ENCODE measurements around the gene ADORA1.
A peak's percentile ranks its signal among the peaks of the same experiment; 100 is the strongest.

ADORA1 gene

GRCh38 chr1:203162403-203162802 is 34.9 kb downstream of the ADORA1 start:
- DNase-seq, result no peak

- DNase-seq, result no peak
Observed at GRCh38 chr1:203163891-203164635, 36.5 kb downstream of the ADORA1 start.

GRCh38 chr1:203165101-203165799 is 37.7 kb downstream of the ADORA1 start:
- no peak for DNase-seq

GRCh38 chr1:203165800-203166161 is 38.3 kb downstream of the ADORA1 start:
- no peak for DNase-seq

- DNase-seq, result no peak
Observed at GRCh38 chr1:203166192-203166940, 38.8 kb downstream of the ADORA1 start.

GRCh38 chr1:203167026-203167912 is 39.7 kb downstream of the ADORA1 start:
- no peak for DNase-seq

- no peak for DNase-seq
Observed at GRCh38 chr1:203167913-203168200, 40.3 kb downstream of the ADORA1 start.

- no peak for DNase-seq
Observed at GRCh38 chr1:203168256-203168786, 40.8 kb downstream of the ADORA1 start.

GRCh38 chr1:203168991-203169390 is 41.5 kb downstream of the ADORA1 start:
- DNase-seq, result no peak

GRCh38 chr1:203169770-203170520 is 42.4 kb downstream of the ADORA1 start:
- no peak for DNase-seq

GRCh38 chr1:203170625-203171330 is 43.3 kb downstream of the ADORA1 start:
- no peak for DNase-seq

- DNase-seq, result no peak
Observed at GRCh38 chr1:203171341-203172183, 44.0 kb downstream of the ADORA1 start.

GRCh38 chr1:203172184-203173010 is 44.9 kb downstream of the ADORA1 start:
- peak in 1 of 2 experiments; percentile 4 for DNase-seq

- no peak for DNase-seq
Observed at GRCh38 chr1:203173011-203173555, 45.6 kb downstream of the ADORA1 start.

- no peak for DNase-seq
Observed at GRCh38 chr1:203173566-203173965, 46.0 kb downstream of the ADORA1 start.

GRCh38 chr1:203174324-203174985 is 46.9 kb downstream of the ADORA1 start:
- DNase-seq, result no peak

- DNase-seq, result no peak
Observed at GRCh38 chr1:203175237-203175826, 47.8 kb downstream of the ADORA1 start, which contains the start of gene MYBPH. Gene MYBPH, minus strand, starts transcription at chr1:203175826. Its CDS starts 71 bp downstream, at chr1:203175755.

- DNase-seq, result no peak
Observed at GRCh38 chr1:203175827-203176241, 48.3 kb downstream of the ADORA1 start.
